LHCN-M2 (cell line): ENCODE results near the gene ADGRE2. TPM values are rescaled to one million over a fixed set of nuclear protein-coding genes. Genes with fewer than 3 reads are reported as not detected.

ENCODE experiments used
- DNase-seq: peaks from one replicate; pipeline ENCODE4 v3.0.0-alpha.2; 2012; ENCODE audit warnings: low read depth
- total RNA-seq: library from RNA; depleted of rRNA; stranded (reverse); fragments of >200 nt; gene quantifications from 2 replicates; pipeline ENCODE4 v1.2.3, GENCODE V29; 2014

Gene ADGRE2
- total RNA-seq, 1 experiment from 2014 or later, result 2.8 TPM

- DNase-seq, result no peak
Measured at GRCh38 chr19:14735915-14736314, 42.4 kb downstream of the ADGRE2 start.

DNA sequence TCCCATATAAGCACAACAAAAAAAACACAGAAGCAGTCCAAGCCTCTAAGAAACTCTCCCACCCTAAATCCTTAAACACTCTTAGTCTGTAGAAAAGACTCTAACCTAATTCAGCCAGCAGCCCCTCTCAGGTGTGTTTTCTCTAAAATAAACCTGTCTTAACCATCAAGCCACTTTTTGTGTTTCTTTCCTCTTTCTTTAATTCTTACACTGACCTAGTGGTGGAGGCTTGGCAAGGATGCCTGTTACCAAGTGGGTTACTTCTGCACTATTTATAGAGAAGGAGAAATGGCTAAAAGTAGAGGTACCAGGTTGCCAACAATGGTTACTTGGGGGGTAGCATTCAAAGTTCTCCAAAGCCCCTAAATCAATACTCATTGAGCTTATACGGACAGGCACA, 44.8 kb downstream of the ADGRE2 start:
- DNase-seq, result no peak

GRCh38 chr19:14732510-14732909, 45.9 kb downstream of the ADGRE2 start:
- DNase-seq, result no peak

- no peak for DNase-seq
Measured at GRCh38 chr19:14731200-14731599, 47.2 kb downstream of the ADGRE2 start.

DNA sequence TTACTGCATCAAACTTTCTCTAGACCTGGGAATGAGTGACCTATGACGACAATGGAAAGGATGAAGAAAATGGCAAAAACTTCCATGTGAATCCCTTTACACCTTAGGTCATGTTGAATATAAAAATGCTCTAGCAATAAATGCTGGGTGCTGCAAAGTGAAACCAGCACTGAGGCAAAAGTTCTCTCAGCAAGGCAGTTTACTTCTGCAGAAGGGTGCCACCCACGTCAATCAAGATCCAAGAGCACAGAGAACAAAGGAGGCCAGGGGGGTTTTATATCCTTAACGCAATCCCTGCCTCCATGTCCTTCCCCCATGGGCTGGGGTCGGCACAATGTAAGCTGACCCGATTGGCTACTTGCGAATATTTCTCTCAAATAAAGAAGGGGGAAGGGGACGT, 49.8 kb downstream of the ADGRE2 start:
- no peak for DNase-seq

DNA sequence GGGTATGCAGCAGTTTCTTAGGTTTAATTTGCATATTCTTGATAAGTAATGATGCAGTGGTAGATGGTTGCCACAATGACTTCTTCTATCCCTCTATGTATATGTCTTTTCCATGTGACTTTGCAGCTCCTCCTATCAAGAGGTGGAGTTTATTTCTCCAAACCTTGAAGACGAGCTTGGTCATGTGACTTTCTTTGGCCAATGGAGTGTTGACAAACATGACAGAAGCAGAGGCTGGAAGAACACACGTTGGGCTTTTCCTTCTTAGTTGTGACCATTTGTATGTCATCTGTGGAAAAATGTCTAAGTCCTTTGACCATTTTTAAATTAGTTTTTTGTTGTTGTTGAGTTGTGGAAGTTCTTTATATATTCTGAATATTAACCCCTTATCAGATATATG, 56.2 kb downstream of the ADGRE2 start:
- DNase-seq, result no peak

- DNase-seq, result no peak
Measured at GRCh38 chr19:14719162-14719561, 59.2 kb downstream of the ADGRE2 start.

DNA sequence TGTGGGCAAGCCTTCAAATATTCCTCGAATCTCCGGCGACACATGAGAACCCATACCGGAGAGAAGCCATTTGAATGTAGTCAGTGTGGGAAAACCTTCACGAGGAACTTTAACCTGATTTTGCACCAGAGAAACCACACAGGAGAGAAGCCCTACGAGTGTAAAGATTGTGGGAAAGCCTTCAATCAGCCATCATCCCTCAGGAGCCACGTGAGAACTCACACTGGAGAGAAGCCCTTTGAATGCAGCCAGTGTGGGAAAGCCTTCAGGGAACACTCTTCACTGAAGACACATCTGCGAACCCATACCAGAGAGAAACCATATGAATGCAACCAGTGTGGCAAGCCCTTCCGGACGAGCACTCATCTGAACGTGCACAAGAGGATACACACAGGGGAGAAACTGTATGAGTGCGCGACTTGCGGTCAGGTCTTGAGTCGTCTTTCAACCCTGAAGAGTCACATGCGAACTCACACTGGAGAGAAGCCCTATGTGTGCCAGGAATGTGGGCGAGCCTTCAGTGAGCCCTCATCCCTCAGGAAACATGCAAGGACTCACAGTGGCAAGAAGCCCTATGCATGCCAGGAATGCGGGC, 59.7 kb downstream of the ADGRE2 start:
- peak; percentile 9 for DNase-seq

- DNase-seq, result no peak
Measured at GRCh38 chr19:14715841-14716240, 62.5 kb downstream of the ADGRE2 start.

DNA sequence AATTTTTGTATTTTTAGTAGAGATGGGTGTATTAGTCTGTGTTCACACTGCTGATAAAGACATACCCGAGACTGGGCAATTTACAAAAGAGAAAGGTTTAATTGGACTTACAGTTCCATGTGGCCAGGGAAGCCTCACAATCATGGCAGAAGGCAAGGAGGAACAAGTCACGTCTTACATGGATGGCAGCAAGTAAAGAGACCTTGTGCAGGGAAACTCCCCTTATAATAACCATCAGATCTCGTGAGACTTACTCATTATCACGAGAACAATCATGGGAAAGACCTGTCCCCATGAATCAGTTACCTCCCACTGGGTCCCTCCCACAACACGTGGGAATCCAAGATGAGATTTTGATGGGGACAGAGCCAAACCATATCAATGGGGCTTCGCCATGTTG, 73.9 kb downstream of the ADGRE2 start:
- DNase-seq, result no peak

GRCh38 chr19:14703833-14704232, 74.5 kb downstream of the ADGRE2 start:
- DNase-seq, result no peak

DNA sequence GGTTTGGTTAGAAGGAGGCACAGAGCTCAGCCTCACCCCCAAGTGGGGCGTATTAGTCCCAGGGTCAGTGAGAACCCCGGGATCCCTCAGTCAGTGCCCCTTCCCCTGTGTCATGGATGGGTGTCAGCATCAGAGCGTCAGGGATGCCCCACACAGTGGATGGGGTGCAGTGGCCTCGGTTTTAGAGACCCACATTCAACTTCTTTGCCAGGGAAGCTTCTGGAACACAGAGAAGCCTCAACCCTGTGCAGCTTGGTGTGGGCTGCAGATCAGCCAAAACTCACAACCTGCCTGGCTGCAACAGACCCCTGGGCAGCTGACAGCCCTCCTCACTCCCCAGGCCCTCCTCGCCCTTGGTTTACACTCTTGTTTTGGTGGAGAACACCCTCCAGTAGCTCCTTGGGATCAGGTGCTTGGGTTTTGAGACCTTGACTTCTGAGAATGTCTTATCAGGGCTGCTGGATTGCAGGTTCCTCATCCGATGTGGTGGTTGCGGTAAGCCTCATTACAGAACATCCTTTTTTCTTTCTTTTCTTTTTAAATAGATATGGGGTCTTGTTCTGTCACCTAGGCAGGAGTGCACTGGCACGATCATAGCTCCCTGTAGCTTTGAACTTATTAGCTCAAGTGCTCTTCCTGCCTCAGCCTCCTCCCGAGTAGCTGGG, 77.5 kb downstream of the ADGRE2 start:
- DNase-seq, result no peak

- no peak for DNase-seq
Measured at GRCh38 chr19:14699641-14700040, 78.7 kb downstream of the ADGRE2 start.

DNA sequence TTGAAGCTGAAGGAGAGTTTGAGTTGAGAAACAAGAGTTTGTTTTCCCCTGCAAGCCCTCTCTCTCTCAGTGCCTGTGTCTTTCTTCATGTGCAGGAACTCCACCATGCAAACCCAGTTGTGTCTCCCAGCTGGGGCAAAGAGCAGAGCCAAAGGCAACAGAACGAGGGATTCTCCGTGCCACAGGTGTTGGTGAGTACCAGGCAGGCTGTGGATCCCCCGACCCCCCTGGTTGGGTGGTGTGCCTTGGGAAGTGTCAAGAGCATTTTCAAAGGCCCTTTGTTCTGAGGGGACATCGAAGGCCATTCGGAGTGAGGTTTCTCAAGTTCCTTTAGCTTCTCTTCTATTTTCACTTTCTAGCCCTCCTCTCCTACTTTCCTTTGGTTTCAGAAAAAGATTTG, 82.9 kb downstream of the ADGRE2 start:
- DNase-seq, result no peak

- DNase-seq, result no peak
Measured at GRCh38 chr19:14694641-14695266, 83.6 kb downstream of the ADGRE2 start.

DNA sequence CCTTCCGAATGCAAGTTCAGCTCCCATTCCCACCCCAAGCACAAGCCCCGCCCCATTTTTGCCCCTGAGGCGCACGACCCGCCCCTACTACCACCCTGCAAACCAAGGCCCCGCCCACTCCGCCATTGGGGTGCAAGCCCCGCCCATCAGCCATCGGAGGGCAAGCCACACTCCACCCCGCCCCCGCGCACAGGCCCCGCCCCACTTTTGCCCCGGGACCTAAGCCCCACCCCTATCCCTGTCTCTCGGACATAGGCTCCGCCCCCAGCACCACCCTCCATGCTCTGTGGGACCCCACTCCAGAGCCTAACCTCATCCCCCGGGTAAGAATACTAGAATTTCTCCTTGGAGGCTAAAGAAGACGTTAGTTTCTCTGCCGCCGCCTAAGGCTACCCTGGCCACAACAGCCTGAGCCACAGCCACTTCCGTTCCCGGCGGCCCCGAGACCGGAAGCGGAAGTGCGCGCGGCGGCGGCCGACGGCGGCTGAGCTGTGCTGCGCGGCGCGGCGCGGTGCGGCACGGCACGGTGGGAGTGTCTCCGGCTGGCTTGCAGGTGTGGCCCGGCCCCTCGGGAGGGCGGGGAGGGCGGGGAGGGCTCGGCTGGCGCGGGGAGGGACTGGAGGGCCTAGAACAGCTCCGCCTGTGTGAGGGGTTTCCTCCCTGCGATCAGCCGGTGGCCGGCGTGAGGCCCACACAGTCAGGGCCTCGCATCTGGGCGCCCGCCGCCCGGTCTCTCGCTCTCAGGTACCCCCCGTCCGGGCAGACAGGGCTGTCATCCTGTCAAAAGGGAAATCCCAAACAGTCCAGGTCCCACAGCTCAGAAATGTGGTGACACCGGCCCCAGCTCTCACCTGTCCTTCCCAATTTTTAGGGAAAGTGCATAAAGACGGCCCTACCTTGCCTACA, 88.5 kb downstream of the ADGRE2 start, which contains the start of gene ZNF333:
ZNF333 (plus strand) TSS at position 451 of the 906 bp plus-strand sequence. CDS start 3,444 bp downstream, outside the sequence.
- DNase-seq, result peak; percentile 84

GRCh38 chr19:14686411-14686810, 91.9 kb downstream of the ADGRE2 start:
- peak; percentile 16 for DNase-seq

- no peak for DNase-seq
Measured at GRCh38 chr19:14683439-14683838, 94.9 kb downstream of the ADGRE2 start.
